GM12801 (cell line): ENCODE data around the gene PRLR.

Experiments used
- TF ChIP-seq, protein P1 (sequence below): IDR thresholded peaks from one replicate; pipeline ENCODE4 v1.5.1; 2011; ENCODE audit warnings: control low read depth; ENCODE audit not compliant: insufficient read length; ENCODE audit errors: extremely low read depth

The PRLR gene

DNA sequence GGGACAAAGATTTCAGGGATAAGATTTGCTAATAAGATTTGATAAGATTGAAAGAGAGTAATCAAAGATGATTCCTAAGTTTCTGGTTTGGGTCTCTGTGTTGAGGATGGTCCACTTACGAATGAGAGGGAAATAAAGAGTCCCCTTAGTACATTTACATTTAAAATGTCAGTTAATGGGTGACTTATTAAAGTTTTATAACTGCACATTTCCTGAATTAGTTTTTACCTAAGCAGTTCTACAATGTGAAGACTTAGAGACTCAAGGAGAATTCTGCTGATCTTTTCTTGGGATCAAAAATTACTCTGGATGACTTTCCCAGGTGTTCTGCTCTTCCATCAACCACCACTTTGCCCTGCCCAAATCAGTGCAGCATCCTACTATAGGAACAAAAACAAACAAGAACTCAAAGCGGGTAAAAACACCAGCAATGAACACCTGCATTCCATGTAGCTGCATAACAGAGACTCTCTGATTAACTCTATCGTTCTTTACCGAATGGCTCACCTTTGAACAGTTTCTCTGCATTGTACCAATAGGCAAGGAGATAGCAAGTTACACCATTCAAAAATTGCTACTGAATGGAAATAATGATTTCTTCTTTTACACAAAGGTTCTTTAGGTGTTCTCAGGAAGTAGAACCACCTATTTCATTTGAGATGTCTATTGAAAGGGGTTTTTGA, 65.3 kb downstream of the PRLR start:
- TF ChIP-seq, protein P1, sequence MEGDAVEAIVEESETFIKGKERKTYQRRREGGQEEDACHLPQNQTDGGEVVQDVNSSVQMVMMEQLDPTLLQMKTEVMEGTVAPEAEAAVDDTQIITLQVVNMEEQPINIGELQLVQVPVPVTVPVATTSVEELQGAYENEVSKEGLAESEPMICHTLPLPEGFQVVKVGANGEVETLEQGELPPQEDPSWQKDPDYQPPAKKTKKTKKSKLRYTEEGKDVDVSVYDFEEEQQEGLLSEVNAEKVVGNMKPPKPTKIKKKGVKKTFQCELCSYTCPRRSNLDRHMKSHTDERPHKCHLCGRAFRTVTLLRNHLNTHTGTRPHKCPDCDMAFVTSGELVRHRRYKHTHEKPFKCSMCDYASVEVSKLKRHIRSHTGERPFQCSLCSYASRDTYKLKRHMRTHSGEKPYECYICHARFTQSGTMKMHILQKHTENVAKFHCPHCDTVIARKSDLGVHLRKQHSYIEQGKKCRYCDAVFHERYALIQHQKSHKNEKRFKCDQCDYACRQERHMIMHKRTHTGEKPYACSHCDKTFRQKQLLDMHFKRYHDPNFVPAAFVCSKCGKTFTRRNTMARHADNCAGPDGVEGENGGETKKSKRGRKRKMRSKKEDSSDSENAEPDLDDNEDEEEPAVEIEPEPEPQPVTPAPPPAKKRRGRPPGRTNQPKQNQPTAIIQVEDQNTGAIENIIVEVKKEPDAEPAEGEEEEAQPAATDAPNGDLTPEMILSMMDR: no peak

DNA sequence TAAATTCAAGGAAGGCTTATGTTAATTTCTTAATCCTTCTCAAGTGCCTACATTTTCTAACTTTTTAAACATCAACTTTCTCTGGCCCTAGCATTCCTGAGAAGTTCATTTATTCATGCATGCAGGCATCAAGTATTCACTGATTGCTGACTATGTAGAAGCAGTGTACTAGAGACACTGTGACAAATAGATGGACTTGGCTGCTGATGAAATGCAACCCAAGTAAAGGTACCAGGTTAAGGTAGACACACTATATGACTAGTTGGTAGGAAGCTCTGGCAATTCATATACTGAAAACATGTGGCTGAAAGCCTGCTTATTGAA, 66.6 kb downstream of the PRLR start:
- TF ChIP-seq, protein P1: no peak

DNA sequence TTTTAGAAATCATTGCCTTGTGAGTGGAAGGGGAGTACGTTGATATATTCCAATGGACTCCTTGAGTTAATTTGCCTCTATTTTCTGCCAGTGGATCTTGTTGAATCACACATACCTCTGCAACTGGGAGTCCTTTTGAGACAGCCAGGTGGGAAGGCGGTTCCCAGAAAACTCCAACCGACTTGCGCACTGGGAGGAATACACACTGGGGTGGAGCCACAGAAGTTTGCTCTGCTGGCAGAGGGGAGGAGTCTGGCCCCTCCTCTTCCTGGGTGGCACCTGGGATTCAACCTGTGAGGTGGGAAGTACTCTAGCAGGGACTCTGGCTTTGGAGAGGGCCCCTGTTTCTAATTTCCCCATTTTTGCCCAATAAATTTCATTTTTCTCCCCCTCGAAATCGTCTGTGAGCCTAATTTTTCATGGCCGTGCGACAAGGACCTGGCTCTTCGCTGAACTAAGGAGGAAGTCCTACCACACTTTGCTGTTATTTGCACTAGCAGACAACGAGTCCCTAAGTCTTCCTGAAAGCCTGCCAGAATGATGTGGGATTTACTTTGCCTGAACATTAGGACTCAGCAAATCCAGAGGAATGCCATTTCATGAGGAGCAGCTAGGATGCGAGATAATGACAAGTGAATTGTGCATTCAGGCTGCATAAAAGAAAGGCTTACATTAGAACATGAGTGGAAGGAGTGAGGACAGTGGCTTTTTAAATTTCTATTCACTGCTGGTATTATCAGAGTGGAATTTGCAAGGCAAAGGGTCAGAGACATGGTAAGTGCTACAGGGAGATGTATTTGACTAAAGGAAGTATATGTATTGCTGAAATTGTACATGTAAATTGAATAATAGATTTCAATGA, 67.2 kb downstream of the PRLR start:
- TF ChIP-seq, protein P1: no peak

DNA sequence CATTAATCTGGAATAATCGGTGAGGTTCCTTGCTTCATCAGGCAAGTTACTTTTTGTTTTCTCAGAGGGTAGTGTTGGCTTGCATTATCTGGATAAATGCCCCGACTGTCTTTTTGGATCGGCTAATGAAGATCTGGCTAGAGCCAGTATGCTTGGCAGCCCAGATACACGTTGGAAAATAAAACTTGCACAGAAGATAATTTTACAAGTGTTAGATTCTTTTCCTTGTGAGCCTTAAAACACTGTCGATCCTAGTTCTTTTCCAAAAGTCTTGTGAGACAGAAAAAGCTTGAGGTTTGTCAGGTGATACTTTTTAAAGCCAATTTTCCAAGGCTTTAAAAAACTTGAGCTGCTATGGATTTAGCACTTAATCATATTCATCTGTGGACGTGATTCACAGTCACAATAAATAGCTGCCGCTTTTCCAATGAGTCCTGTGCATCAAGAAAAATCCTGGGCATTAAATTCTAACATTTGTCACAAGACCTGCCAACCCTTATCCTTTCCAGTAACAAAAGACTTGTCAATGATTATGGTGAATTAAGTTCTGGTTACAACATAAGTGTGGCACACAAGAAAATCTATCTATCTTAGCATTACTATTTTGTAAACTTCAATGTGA, 68.5 kb downstream of the PRLR start:
- TF ChIP-seq, protein P1: no peak

DNA sequence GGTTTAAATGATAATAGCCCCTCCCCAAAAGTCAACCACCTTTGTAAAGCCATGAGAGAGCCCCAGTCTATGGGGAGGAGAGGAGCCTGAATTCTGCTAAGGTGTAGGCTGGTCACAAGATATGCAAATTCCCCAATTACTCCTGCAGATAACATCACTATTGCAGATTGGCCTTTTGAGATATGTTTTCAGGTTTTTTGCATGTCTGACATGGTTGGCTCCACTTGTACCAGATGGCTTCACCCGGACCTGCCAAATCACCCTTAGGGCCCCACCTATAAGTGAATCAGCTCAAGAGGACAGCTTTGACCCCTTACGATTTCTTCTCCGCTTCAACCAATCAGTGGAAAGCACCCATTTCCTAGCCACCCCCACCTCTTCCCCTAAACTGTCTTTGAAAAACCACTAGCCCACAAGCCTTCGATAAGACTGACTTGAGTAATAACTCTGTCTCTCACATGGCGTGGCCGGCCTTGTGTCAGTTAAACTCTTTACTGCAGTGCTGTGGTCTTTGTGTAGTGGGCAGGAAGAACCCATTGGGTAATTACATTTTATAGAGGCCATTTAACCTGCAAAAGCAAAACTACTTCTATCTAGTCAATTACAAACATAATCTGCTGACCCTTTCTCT, 69.7 kb downstream of the PRLR start:
- TF ChIP-seq, protein P1: no peak

DNA sequence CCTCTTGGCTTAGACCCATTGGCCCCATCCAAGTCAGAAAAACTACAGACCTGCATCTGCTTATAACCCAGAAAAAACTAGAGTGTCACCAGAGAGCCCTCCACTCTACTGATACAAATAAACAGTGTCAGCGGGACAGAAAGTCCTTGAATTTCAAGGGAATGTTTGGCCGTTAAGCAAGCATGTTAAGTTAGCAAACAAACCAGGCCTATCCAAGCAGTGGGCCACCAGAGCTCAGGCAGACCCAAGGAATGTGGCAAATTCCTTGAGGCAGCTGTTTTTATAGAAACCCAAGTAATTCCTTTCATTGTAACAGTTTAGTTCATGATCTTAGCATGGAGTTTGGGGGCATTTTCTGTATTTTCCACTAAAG, 70.9 kb downstream of the PRLR start:
- TF ChIP-seq, protein P1: no peak
